Vagina (tissue), 2 donors: ENCODE data around the gene MAP1B.

ENCODE experiments used
- POLR2A ChIP-seq, 2 donors: fragments of 450-650 bp; IDR thresholded peaks; one replicate each; pipeline ENCODE4 v1.6.1; 2017; ENCODE audit warnings: antibody characterized with exemption in 2 of 2, mild to moderate bottlenecking in 2 of 2, moderate library complexity in 2 of 2
- TF ChIP-seq, protein P1 (sequence below), 3 experiments: fragments of 450-650 bp in 2 of 3; fragments of 200-600 bp in 1 of 3; sonication (generic) in 1 of 3; IDR thresholded peaks; one replicate each; pipeline ENCODE4 v1.5.1; 2017 to 2019; ENCODE audit warnings: antibody characterized with exemption in 3 of 3, mild to moderate bottlenecking in 2 of 3, moderate library complexity in 2 of 3

DNA sequence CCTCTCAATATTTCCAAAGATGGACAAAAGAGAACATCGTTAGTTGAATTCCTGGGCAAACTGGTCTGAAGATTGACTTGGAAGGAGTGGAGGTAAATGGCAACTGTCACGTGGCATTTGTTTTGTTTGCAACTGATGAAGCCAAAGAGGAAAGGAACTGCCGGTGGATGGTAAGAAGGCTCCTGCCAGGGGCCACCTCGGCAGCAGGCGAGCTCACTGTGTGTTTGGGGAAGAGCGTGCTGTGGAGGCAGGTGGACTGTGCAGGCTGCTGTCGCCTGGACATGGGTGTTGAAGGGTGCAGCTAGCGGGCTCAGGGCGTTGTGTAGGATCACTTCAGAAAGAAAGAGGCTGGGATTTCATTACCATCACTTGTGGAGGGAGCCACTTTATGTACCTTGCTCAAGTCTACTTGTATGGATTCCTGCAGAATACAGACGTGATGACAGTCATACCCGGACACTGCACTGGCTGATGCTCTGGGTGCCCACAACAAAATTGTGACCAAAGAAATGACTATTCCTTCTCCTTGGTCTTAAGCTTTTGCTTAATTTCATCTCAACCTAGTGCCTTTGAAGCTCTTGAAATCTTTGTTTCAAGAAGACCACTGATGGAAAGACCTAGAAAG, 72.7 kb downstream of the MAP1B start:
- TF ChIP-seq, protein P1, sequence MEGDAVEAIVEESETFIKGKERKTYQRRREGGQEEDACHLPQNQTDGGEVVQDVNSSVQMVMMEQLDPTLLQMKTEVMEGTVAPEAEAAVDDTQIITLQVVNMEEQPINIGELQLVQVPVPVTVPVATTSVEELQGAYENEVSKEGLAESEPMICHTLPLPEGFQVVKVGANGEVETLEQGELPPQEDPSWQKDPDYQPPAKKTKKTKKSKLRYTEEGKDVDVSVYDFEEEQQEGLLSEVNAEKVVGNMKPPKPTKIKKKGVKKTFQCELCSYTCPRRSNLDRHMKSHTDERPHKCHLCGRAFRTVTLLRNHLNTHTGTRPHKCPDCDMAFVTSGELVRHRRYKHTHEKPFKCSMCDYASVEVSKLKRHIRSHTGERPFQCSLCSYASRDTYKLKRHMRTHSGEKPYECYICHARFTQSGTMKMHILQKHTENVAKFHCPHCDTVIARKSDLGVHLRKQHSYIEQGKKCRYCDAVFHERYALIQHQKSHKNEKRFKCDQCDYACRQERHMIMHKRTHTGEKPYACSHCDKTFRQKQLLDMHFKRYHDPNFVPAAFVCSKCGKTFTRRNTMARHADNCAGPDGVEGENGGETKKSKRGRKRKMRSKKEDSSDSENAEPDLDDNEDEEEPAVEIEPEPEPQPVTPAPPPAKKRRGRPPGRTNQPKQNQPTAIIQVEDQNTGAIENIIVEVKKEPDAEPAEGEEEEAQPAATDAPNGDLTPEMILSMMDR (IDR thresholded peaks at IDR 0.05), result no peak
- TF ChIP-seq POLR2A (IDR thresholded peaks at IDR 0.05), result no peak
